Skeletal muscle satellite cell (primary cell): ENCODE data around the gene PUDP.
"Not testable (repeated sequence)": the region's sequence is repeated elsewhere in the genome, so short reads cannot be mapped to it uniquely, and the experiment has no call there.

Experiments used
- H3K27me3 ChIP-seq: 2 replicates; pipeline ENCODE4 v1.7.0; 2013; ENCODE audit warnings: low read length; ENCODE audit not compliant: control insufficient read depth, insufficient read depth
- H3K36me3 ChIP-seq: 2 replicates; pipeline ENCODE4 v1.7.0; 2013; ENCODE audit warnings: mild to moderate bottlenecking, control low read depth, low read length; ENCODE audit not compliant: insufficient read depth
- H3K4me1 ChIP-seq: 2 replicates; pipeline ENCODE4 v1.7.0; 2013; ENCODE audit warnings: low read length; ENCODE audit not compliant: control insufficient read depth, insufficient read depth
- H3K4me2 ChIP-seq: 2 replicates; pipeline ENCODE4 v1.7.0; 2013; ENCODE audit warnings: mild to moderate bottlenecking, low read length
- H3K4me3 ChIP-seq: 2 replicates; pipeline ENCODE4 v1.7.0; 2013; ENCODE audit warnings: low read length
- H3K9ac ChIP-seq: 2 replicates; pipeline ENCODE4 v1.7.0; 2013; ENCODE audit warnings: mild to moderate bottlenecking, low read depth, low read length, moderate library complexity
- H3K9me3 ChIP-seq: replicated peaks from 2 replicates; pipeline ENCODE4 v1.7.0; 2013; ENCODE audit warnings: mild to moderate bottlenecking, control low read depth, low read length

Gene PUDP

GRCh38 chrX:7052541-7052940 is 95.4 kb downstream of the PUDP start:
- H3K4me3 ChIP-seq, result no peak overlapping the region
- no peaks in the 10 kb centered on the region for H3K9me3 ChIP-seq
- no peaks in the 10 kb centered on the region for H3K4me1 ChIP-seq
- H3K9ac ChIP-seq, result no peak overlapping the region
- no peak overlapping the region for H3K4me2 ChIP-seq
- H3K27me3 ChIP-seq, result no peaks in the 10 kb centered on the region
- peaks cover 3% of the 10 kb centered on the region for H3K36me3 ChIP-seq

GRCh38 chrX:7050271-7050670 is 97.7 kb downstream of the PUDP start:
- Histone ChIP-seq H3K27me3 (no peaks in the 10 kb centered on the region), H3K4me3 (no peak overlapping the region), H3K4me1 (no peaks in the 10 kb centered on the region), H3K36me3 (peaks cover 2% of the 10 kb centered on the region), H3K9ac (no peak overlapping the region), H3K9me3 (no peaks in the 10 kb centered on the region), H3K4me2 (no peak overlapping the region)

GRCh38 chrX:7047951-7048350 is 100.0 kb downstream of the PUDP start:
- Histone ChIP-seq H3K4me3 (no peak overlapping the region), H3K9ac (no peak overlapping the region), H3K27me3 (no peaks in the 10 kb centered on the region), H3K4me2 (no peak overlapping the region), H3K4me1 (peaks cover 17% of the 10 kb centered on the region), H3K36me3 (peaks cover 4% of the 10 kb centered on the region), H3K9me3 (no peaks in the 10 kb centered on the region)

DNA sequence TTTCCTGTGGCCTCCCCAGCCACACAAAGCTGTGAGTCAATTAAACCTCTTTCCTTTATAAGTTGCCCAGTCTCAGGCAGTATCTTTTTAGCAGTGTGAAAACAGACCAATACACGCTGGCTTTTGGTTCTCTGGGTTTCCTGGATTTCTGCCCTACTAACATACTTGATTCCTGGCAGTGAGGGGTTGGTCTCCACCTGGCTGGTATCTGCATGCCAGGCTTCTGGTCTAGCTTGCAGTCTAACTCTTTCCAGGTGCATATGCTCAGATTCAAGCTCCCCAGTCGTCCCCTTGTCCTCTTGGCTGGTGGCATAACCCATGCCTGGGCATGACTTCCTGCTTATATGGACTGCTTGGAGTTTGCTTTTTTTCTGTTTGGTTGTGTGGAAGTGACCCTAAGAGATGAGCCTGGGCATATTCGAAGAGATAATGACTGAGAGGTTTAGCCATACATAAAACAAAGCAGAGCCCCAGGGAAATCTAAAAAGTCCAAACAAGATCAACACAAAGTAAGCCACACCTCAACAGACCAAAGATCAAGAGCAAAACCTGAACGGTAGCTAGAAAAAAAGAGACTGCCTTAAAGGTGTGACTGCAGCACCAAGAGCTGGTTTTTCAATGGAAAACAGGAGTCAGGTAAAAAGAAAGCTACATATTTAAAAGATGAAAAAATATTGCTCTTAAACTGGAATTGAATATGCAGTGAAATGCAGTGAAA is 102.6 kb downstream of the PUDP start:
- H3K4me1 ChIP-seq, result peaks cover 17% of the 10 kb centered on the region
- no peaks in the 10 kb centered on the region for H3K9me3 ChIP-seq
- peaks cover 4% of the 10 kb centered on the region for H3K36me3 ChIP-seq
- H3K4me2 ChIP-seq, result no peak overlapping the region
- no peaks in the 10 kb centered on the region for H3K27me3 ChIP-seq
- no peak overlapping the region for H3K9ac ChIP-seq
- H3K4me3 ChIP-seq, result no peak overlapping the region

DNA sequence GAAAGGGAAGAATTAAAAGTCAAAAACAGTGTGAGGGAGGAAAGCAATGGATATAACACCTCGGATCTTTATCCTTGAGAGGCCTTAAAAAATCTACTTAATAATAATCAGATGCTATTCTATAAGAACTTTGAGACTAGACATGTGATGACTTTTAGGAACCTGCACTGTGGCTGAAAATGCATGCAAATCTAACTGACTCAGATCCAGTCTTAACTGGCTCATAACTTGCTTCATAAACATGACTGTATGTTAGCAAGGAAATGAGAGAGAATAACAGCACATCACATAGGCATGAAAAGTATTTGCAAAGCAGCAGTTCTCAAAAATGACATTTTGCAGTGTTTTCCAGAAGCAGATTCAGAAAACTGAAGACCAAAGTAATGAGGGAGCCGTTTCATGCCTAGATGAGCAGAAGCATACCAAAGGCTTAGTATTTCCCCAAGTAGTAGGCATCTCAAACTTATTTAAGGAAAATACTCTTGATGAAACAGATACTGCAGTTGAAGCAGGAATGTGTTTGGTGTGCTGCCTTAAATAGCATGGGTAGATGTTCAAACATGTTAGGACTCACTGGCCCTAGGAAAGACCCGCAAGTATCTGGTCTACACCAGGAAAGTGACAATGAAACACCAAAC is 104.0 kb downstream of the PUDP start:
- H3K9me3 ChIP-seq, H3K27me3 ChIP-seq, H3K4me3 ChIP-seq, H3K36me3 ChIP-seq, H3K9ac ChIP-seq: not testable (repeated sequence)
- H3K4me1 ChIP-seq, result peaks cover 17% of the 10 kb centered on the region
- H3K4me2 ChIP-seq, result peak overlapping the region; percentile 29

GRCh38 chrX:7028246-7028645 is 119.7 kb downstream of the PUDP start:
- Histone ChIP-seq H3K4me2 (no peak overlapping the region), H3K4me3 (no peak overlapping the region), H3K4me1 (no peaks in the 10 kb centered on the region), H3K36me3 (no peaks in the 10 kb centered on the region), H3K27me3 (no peaks in the 10 kb centered on the region), H3K9me3 (no peaks in the 10 kb centered on the region), H3K9ac (no peak overlapping the region)

DNA sequence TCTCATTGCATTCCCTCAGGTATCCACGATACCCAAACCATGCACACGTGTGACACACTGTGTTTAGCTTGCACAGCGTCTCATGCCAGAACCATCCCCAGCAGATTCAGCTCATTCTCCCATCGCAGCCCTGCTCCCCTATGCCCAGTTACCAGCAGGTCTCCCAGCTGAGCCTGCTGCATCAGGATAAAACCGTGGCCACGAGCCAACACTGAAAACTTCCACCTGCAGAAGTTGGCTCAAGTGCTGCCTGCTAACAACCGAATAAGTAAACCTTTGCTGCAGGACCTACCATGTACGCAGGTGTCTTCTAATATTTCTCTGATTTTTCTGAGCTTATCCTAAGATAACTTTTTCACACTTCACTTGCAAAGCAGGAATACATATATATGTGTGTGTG is 120.9 kb downstream of the PUDP start:
- no peaks in the 10 kb centered on the region for H3K27me3 ChIP-seq
- no peaks in the 10 kb centered on the region for H3K9me3 ChIP-seq
- H3K4me3 ChIP-seq, result no peak overlapping the region
- H3K9ac ChIP-seq, result no peak overlapping the region
- no peaks in the 10 kb centered on the region for H3K4me1 ChIP-seq
- H3K4me2 ChIP-seq, result no peak overlapping the region
- H3K36me3 ChIP-seq, result no peaks in the 10 kb centered on the region

DNA sequence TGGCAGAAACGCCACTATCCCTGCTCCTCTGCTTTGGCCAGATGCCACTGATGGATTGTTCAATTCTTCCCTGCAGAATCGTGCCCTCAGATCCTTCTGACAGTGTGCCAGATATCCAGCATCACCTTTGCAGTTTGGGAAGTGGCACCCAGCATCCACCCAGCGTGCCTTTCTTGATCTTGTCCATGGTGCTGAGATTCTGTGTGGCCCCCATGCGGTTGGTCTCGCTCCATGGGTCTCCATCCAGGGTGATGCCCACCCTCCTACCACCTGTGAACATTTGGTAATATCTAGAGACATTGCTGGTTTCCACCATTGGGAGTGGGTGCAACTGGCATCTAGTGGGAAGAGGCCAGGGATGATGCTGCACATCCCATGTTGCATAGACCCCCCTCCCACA is 121.6 kb downstream of the PUDP start:
- H3K9ac ChIP-seq, H3K27me3 ChIP-seq, H3K4me3 ChIP-seq, H3K36me3 ChIP-seq, H3K4me2 ChIP-seq, H3K9me3 ChIP-seq, H3K4me1 ChIP-seq: not testable (repeated sequence)

- Histone ChIP-seq H3K4me3 (no peak overlapping the region), H3K9ac (no peak overlapping the region), H3K36me3 (no peaks in the 10 kb centered on the region), H3K4me2 (no peak overlapping the region), H3K27me3 (no peaks in the 10 kb centered on the region), H3K4me1 (no peaks in the 10 kb centered on the region), H3K9me3 (no peaks in the 10 kb centered on the region)
Measured at GRCh38 chrX:7025471-7025870, 122.5 kb downstream of the PUDP start.

DNA sequence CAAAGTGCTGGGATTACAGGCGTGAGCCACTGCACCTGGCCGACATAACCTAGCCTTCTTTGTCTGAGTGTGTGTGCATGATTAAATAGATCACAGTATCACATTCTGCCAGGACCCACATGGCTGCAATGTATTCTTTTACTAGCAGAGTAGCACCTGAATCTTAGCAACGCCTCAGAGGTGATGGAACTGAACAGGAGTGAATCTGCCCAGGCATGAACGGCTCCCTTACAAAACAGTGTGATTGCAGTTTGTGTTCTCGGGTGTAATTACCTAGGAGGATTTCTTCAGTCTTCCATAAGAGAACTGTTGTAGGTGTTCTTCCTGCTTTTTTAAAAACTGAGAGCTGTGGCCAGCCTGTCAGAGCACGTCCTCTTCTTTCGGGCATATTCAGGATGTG is 123.1 kb downstream of the PUDP start:
- no peak overlapping the region for H3K4me2 ChIP-seq
- H3K4me3 ChIP-seq, result no peak overlapping the region
- H3K9me3 ChIP-seq, result no peaks in the 10 kb centered on the region
- H3K9ac ChIP-seq, result no peak overlapping the region
- no peaks in the 10 kb centered on the region for H3K36me3 ChIP-seq
- H3K4me1 ChIP-seq, result no peaks in the 10 kb centered on the region
- no peaks in the 10 kb centered on the region for H3K27me3 ChIP-seq

DNA sequence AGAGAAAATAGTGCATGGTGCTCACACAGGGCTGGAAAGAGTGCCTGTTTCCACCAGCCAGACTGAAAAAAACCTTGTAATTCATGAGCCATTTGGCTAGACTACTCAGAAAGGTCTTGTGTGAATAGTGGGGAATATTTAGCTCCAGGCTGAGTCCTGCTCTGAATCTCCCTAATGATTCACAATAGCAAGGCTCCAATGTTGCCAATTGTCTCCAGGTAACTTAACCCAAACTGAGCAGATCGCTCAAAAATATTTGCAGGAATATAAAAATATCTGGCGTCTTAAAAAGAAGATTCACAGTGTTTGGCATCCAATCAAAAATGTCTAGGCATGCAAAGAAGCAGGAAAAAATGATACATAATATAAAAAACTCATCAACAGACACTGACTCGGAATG is 125.0 kb downstream of the PUDP start:
- not testable (repeated sequence) for H3K36me3 ChIP-seq, H3K4me3 ChIP-seq, H3K9ac ChIP-seq, H3K27me3 ChIP-seq, H3K9me3 ChIP-seq, H3K4me2 ChIP-seq, H3K4me1 ChIP-seq

DNA sequence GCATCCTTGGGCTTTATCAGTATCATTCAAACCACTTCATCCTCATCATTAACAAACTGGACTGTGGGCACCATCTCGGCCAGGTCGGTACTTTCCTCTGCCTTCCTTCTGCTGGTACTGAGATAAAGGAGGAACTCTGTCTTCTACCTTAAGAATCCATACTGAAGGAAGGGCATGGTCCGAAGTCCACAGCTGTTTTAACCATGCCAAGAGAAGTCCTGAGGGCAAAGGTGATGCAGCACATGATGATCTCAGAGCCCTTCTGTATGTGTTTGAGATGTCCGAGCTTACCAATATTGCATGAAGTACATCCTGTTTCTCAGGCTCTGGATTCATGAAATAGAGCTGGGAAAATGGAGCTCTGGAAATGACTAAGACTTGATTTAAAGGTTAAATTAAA is 126.0 kb downstream of the PUDP start:
- no peaks in the 10 kb centered on the region for H3K9me3 ChIP-seq
- no peak overlapping the region for H3K4me3 ChIP-seq
- no peaks in the 10 kb centered on the region for H3K4me1 ChIP-seq
- H3K4me2 ChIP-seq, result no peak overlapping the region
- H3K27me3 ChIP-seq, result no peaks in the 10 kb centered on the region
- no peak overlapping the region for H3K9ac ChIP-seq
- H3K36me3 ChIP-seq, result no peaks in the 10 kb centered on the region
